Stimulated activated effector memory CD8-positive, alpha-beta T cell treated with anti-CD3 and anti-CD28 coated beads, Interleukin-12 subunit alpha, Interleukin-12 subunit beta, amount 100 ng/mL, for 72 hours (primary cell): Measurements from ENCODE around the gene DNAL4.
A peak's percentile ranks its signal among the peaks of the same experiment; 100 is the strongest.

ENCODE experiments used
- ATAC-seq: fragments of 150-1000 bp; cut with Tn5 transposase; 2 replicates; pipeline ENCODE4 v1.10.0; 2021
- DNase-seq, 2 donors: peaks; one replicate each; pipeline ENCODE4 v3.0.0; 2021 to 2022; ENCODE audit warnings: low spot score in 2 of 2
- H3K27ac Mint-ChIP-seq: one replicate; pipeline ENCODE4 v1.8.0; 2022; ENCODE audit warnings: mild to moderate bottlenecking, mixed read lengths
- H3K36me3 Mint-ChIP-seq: one replicate; pipeline ENCODE4 v1.8.0; 2022; ENCODE audit warnings: mild to moderate bottlenecking, mixed read lengths
- H3K4me1 Mint-ChIP-seq: one replicate; pipeline ENCODE4 v1.8.0; 2022; ENCODE audit warnings: mixed read lengths
- H3K4me3 Mint-ChIP-seq: one replicate; pipeline ENCODE4 v1.8.0; 2022; ENCODE audit warnings: mild to moderate bottlenecking, mixed read lengths
- H3K9me3 Mint-ChIP-seq: one replicate; pipeline ENCODE4 v1.8.0; 2022; ENCODE audit warnings: mixed read lengths

The DNAL4 gene

GRCh38 chr22:38782402-38783094 lies 11.4 kb downstream of the DNAL4 start:
- Mint-ChIP-seq H3K36me3 (no peaks in the 10 kb centered on the region), H3K4me3 (no peak overlapping the region), H3K27ac (peak overlapping the region; percentile 43), H3K4me1 (peaks cover 7% of the 10 kb centered on the region), H3K9me3 (no peaks in the 10 kb centered on the region)
- DNase-seq, result no peak
- ATAC-seq, result no peak

- ATAC-seq (no peak), DNase-seq (no peak)
- no peaks in the 10 kb centered on the region for H3K36me3 Mint-ChIP-seq
- peaks cover 7% of the 10 kb centered on the region for H3K4me1 Mint-ChIP-seq
- H3K4me3 Mint-ChIP-seq, result no peak overlapping the region
- H3K9me3 Mint-ChIP-seq, result no peaks in the 10 kb centered on the region
- H3K27ac Mint-ChIP-seq, result no peak overlapping the region
Observed at GRCh38 chr22:38781033-38781432, 12.9 kb downstream of the DNAL4 start.

GRCh38 chr22:38777087-38777671 lies 16.8 kb downstream of the DNAL4 start:
- H3K27ac Mint-ChIP-seq, result no peak overlapping the region
- H3K4me1 Mint-ChIP-seq, result peaks cover 4% of the 10 kb centered on the region
- no peaks in the 10 kb centered on the region for H3K36me3 Mint-ChIP-seq
- DNase-seq (no peak), ATAC-seq (no peak)
- H3K9me3 Mint-ChIP-seq, result no peaks in the 10 kb centered on the region
- H3K4me3 Mint-ChIP-seq, result no peak overlapping the region

- H3K27ac Mint-ChIP-seq, result peak overlapping the region; percentile 38
- no peak for ATAC-seq
- no peaks in the 10 kb centered on the region for H3K4me1 Mint-ChIP-seq
Observed at GRCh38 chr22:38776086-38776485, 17.9 kb downstream of the DNAL4 start.

GRCh38 chr22:38775656-38776055 lies 18.3 kb downstream of the DNAL4 start:
- Mint-ChIP-seq H3K9me3 (no peaks in the 10 kb centered on the region), H3K4me1 (no peaks in the 10 kb centered on the region), H3K27ac (peak overlapping the region; percentile 32), H3K4me3 (no peak overlapping the region), H3K36me3 (no peaks in the 10 kb centered on the region)
- ATAC-seq (no peak), DNase-seq (no peak)

More at GRCh38 chr22:38776086-38776485, 17.9 kb downstream of the DNAL4 start:
- no peaks in the 10 kb centered on the region for H3K36me3 Mint-ChIP-seq
- no peak for DNase-seq
- H3K9me3 Mint-ChIP-seq, result no peaks in the 10 kb centered on the region
- no peak overlapping the region for H3K4me3 Mint-ChIP-seq

- DNase-seq (no peak), ATAC-seq (no peak)
- Mint-ChIP-seq H3K36me3 (no peaks in the 10 kb centered on the region), H3K9me3 (no peaks in the 10 kb centered on the region), H3K4me1 (no peaks in the 10 kb centered on the region), H3K4me3 (no peak overlapping the region), H3K27ac (peak overlapping the region; percentile 20)
Observed at GRCh38 chr22:38774496-38775166, 19.3 kb downstream of the DNAL4 start.

GRCh38 chr22:38773363-38773946 lies 20.5 kb downstream of the DNAL4 start:
- Mint-ChIP-seq H3K27ac (no peak overlapping the region), H3K4me1 (peaks cover 7% of the 10 kb centered on the region)
- ATAC-seq, result no peak

GRCh38 chr22:38772623-38772873 lies 21.4 kb downstream of the DNAL4 start:
- H3K36me3 Mint-ChIP-seq, result no peaks in the 10 kb centered on the region

More at GRCh38 chr22:38773363-38773946, 20.5 kb downstream of the DNAL4 start:
- no peak for DNase-seq
- no peak overlapping the region for H3K4me3 Mint-ChIP-seq
- H3K36me3 Mint-ChIP-seq, result no peaks in the 10 kb centered on the region
- no peaks in the 10 kb centered on the region for H3K9me3 Mint-ChIP-seq

GRCh38 chr22:38770257-38770949 lies 23.5 kb downstream of the DNAL4 start:
- Mint-ChIP-seq H3K4me1 (peaks cover 10% of the 10 kb centered on the region), H3K4me3 (no peak overlapping the region), H3K36me3 (no peaks in the 10 kb centered on the region), H3K9me3 (no peaks in the 10 kb centered on the region), H3K27ac (no peak overlapping the region)
- DNase-seq (no peak), ATAC-seq (no peak)

More at GRCh38 chr22:38772623-38772873, 21.4 kb downstream of the DNAL4 start:
- ATAC-seq (no peak), DNase-seq (no peak)
- H3K9me3 Mint-ChIP-seq, result no peaks in the 10 kb centered on the region
- H3K4me1 Mint-ChIP-seq, result peaks cover 7% of the 10 kb centered on the region
- H3K27ac Mint-ChIP-seq, result no peak overlapping the region
- H3K4me3 Mint-ChIP-seq, result no peak overlapping the region

GRCh38 chr22:38768036-38768435 lies 25.9 kb downstream of the DNAL4 start:
- no peaks in the 10 kb centered on the region for H3K36me3 Mint-ChIP-seq
- H3K9me3 Mint-ChIP-seq, result no peaks in the 10 kb centered on the region
- ATAC-seq (no peak), DNase-seq (no peak)
- H3K27ac Mint-ChIP-seq, result no peak overlapping the region
- peaks cover 14% of the 10 kb centered on the region for H3K4me1 Mint-ChIP-seq
- H3K4me3 Mint-ChIP-seq, result no peak overlapping the region

GRCh38 chr22:38767313-38767712 lies 26.6 kb downstream of the DNAL4 start:
- Mint-ChIP-seq H3K27ac (no peak overlapping the region), H3K4me1 (peaks cover 14% of the 10 kb centered on the region), H3K4me3 (no peak overlapping the region), H3K9me3 (no peaks in the 10 kb centered on the region), H3K36me3 (no peaks in the 10 kb centered on the region)
- DNase-seq, result no peak
- ATAC-seq, result no peak

- no peaks in the 10 kb centered on the region for H3K36me3 Mint-ChIP-seq
- no peak for DNase-seq
- ATAC-seq, result peak; percentile 61
Observed at GRCh38 chr22:38766076-38766777, 27.7 kb downstream of the DNAL4 start.

GRCh38 chr22:38762551-38762983 lies 31.4 kb downstream of the DNAL4 start:
- H3K4me1 Mint-ChIP-seq, result peaks cover 26% of the 10 kb centered on the region
- ATAC-seq, result no peak

More at GRCh38 chr22:38766076-38766777, 27.7 kb downstream of the DNAL4 start:
- Mint-ChIP-seq H3K9me3 (no peaks in the 10 kb centered on the region), H3K4me1 (peaks cover 14% of the 10 kb centered on the region), H3K27ac (peak overlapping the region; percentile 40), H3K4me3 (no peak overlapping the region)

GRCh38 chr22:38761202-38762162 lies 32.5 kb downstream of the DNAL4 start:
- no peak overlapping the region for H3K4me3 Mint-ChIP-seq
- H3K27ac Mint-ChIP-seq, result no peak overlapping the region
- peaks cover 37% of the 10 kb centered on the region for H3K4me1 Mint-ChIP-seq
- DNase-seq (no peak), ATAC-seq (no peak)
- peaks cover 4% of the 10 kb centered on the region for H3K36me3 Mint-ChIP-seq
- no peaks in the 10 kb centered on the region for H3K9me3 Mint-ChIP-seq

More at GRCh38 chr22:38762551-38762983, 31.4 kb downstream of the DNAL4 start:
- no peaks in the 10 kb centered on the region for H3K36me3 Mint-ChIP-seq
- peak overlapping the region; percentile 43 for H3K27ac Mint-ChIP-seq
- H3K4me3 Mint-ChIP-seq, result no peak overlapping the region
- no peaks in the 10 kb centered on the region for H3K9me3 Mint-ChIP-seq
- DNase-seq, result no peak
